Mesenchymal stem cell (in vitro differentiated cells and primary cell): ENCODE results near the gene TNS1.

ENCODE experiments used
- DNase-seq: peaks from one replicate; pipeline ENCODE4 v3.0.0-alpha.2; 2013
- H2AFZ ChIP-seq: one replicate; pipeline ENCODE4 v1.6.1; 2013; ENCODE audit warnings: low read depth, mild to moderate bottlenecking, control low read depth, inconsistent platforms, low read length, moderate library complexity
- H2AK5ac ChIP-seq: 2 replicates; pipeline ENCODE4 v1.6.1; 2013; ENCODE audit warnings: low read length, moderate library complexity, mild to moderate bottlenecking, inconsistent platforms; ENCODE audit not compliant: severe bottlenecking
- H2BK120ac ChIP-seq: one replicate; pipeline ENCODE4 v1.6.1; 2013; ENCODE audit warnings: low read depth, mild to moderate bottlenecking, inconsistent platforms, low read length, moderate library complexity
- H2BK12ac ChIP-seq, 2 experiments: one replicate each; pipeline ENCODE4 v1.6.1; 2013; ENCODE audit warnings: inconsistent platforms in 2 of 2, low read length in 2 of 2, mild to moderate bottlenecking in 2 of 2, moderate library complexity in 2 of 2, control low read depth in 1 of 2
- H2BK15ac ChIP-seq: one replicate; pipeline ENCODE4 v1.6.1; 2013; ENCODE audit warnings: mild to moderate bottlenecking, low read depth, inconsistent platforms; ENCODE audit not compliant: poor library complexity, severe bottlenecking
- H2BK5ac ChIP-seq: 2 replicates; pipeline ENCODE4 v1.6.1; 2013; ENCODE audit warnings: low read depth, mild to moderate bottlenecking, low read length, control low read depth, inconsistent platforms; ENCODE audit not compliant: poor library complexity, severe bottlenecking
- H3K14ac ChIP-seq, 2 experiments: one replicate each; pipeline ENCODE4 v1.6.1; 2013; ENCODE audit warnings: inconsistent platforms in 2 of 2, low read length in 2 of 2, control low read depth in 1 of 2, mild to moderate bottlenecking in 1 of 2, moderate library complexity in 1 of 2
- H3K18ac ChIP-seq, 2 experiments: one replicate each; pipeline ENCODE4 v1.6.1; 2013; ENCODE audit warnings: inconsistent platforms in 2 of 2, low read length in 2 of 2, control low read depth in 1 of 2, low read depth in 1 of 2, mild to moderate bottlenecking in 1 of 2
- H3K23ac ChIP-seq, 2 experiments: one replicate each; pipeline ENCODE4 v1.6.1; 2013; ENCODE audit warnings: inconsistent platforms in 2 of 2, low read length in 2 of 2, mild to moderate bottlenecking in 2 of 2, moderate library complexity in 2 of 2, control low read depth in 1 of 2
- H3K27ac ChIP-seq: 2 replicates; pipeline ENCODE4 v1.5.1; 2013; ENCODE audit warnings: mild to moderate bottlenecking, moderate library complexity, low read length, control low read depth, inconsistent platforms; ENCODE audit not compliant: poor library complexity, severe bottlenecking
- H3K27me3 ChIP-seq, 2 experiments: 2 replicates each; pipeline versions ENCODE4 v1.6.1 to v1.7.0; 2013; ENCODE audit warnings: low read length in 2 of 2, mild to moderate bottlenecking in 2 of 2, moderate library complexity in 2 of 2, control low read depth in 1 of 2, inconsistent platforms in 1 of 2; ENCODE audit not compliant: control insufficient read depth in 1 of 2, insufficient read depth in 1 of 2
- H3K36me3 ChIP-seq, 2 experiments: 2 replicates each; pipeline versions ENCODE4 v1.6.1 to v1.7.0; 2013; ENCODE audit warnings: low read length in 2 of 2, control low read depth in 1 of 2, inconsistent platforms in 1 of 2, low read depth in 1 of 2, mild to moderate bottlenecking in 1 of 2; ENCODE audit not compliant: insufficient read depth in 2 of 2, control insufficient read depth in 1 of 2
- H3K4ac ChIP-seq, 2 experiments: one replicate each; pipeline ENCODE4 v1.6.1; 2013; ENCODE audit warnings: inconsistent platforms in 2 of 2, low read length in 2 of 2, mild to moderate bottlenecking in 2 of 2, moderate library complexity in 2 of 2, control low read depth in 1 of 2, low read depth in 1 of 2
- H3K4me1 ChIP-seq: 2 replicates; pipeline ENCODE4 v1.6.1; 2013; ENCODE audit warnings: low read depth, low read length, control low read depth; ENCODE audit not compliant: control insufficient read depth, insufficient read depth
- H3K4me2 ChIP-seq: 2 replicates; pipeline ENCODE4 v1.6.1; 2013; ENCODE audit warnings: low read length, mild to moderate bottlenecking, inconsistent platforms; ENCODE audit not compliant: poor library complexity, severe bottlenecking
- H3K4me3 ChIP-seq, 2 experiments: 2 replicates each; pipeline versions ENCODE4 v1.5.1 to v1.7.0; 2013; ENCODE audit warnings: low read length in 2 of 2, mild to moderate bottlenecking in 2 of 2, control low read depth in 1 of 2, low read depth in 1 of 2; ENCODE audit not compliant: insufficient read depth in 1 of 2
- H3K79me1 ChIP-seq: replicated peaks from 2 replicates; pipeline ENCODE4 v1.6.1; 2013; ENCODE audit warnings: mild to moderate bottlenecking, control low read depth, low read length, inconsistent platforms; ENCODE audit not compliant: poor library complexity, severe bottlenecking
- H3K9ac ChIP-seq: 2 replicates; pipeline ENCODE4 v1.7.0; 2013; ENCODE audit warnings: mild to moderate bottlenecking, low read length, moderate library complexity
- H3K9me3 ChIP-seq: 2 replicates; pipeline ENCODE4 v1.7.0; 2013; ENCODE audit warnings: mild to moderate bottlenecking, low read length; ENCODE audit not compliant: control insufficient read depth
- H4K8ac ChIP-seq: one replicate; pipeline ENCODE4 v1.6.1; 2013; ENCODE audit warnings: inconsistent platforms, mild to moderate bottlenecking, low read length, moderate library complexity
- H4K91ac ChIP-seq: one replicate; pipeline ENCODE4 v1.6.1; 2013; ENCODE audit warnings: mild to moderate bottlenecking, low read length, inconsistent platforms
- WGBS: methylation state at CpG from one replicate; pipeline ENCODE4 v1.1.7; 2013; ENCODE audit warnings: mixed read lengths; 5-methylcytosine and 5-hydroxymethylcytosine counted together

Gene TNS1

GRCh38 chr2:217826520-217826919 lies 176.3 kb downstream of the TNS1 start:
- Histone ChIP-seq H3K14ac (no peak overlapping the region), H4K8ac (no peak overlapping the region), H3K36me3 (peaks cover 66 to 85% of the 10 kb centered on the region in 2 experiments), H2BK15ac (no peak overlapping the region), H3K27me3 (no peaks in the 10 kb centered on the region), H3K4ac (no peak overlapping the region), H3K4me1 (peaks cover 7% of the 10 kb centered on the region), H3K23ac (no peak overlapping the region), H2BK120ac (no peak overlapping the region), H3K27ac (no peak overlapping the region), H4K91ac (no peak overlapping the region), H3K9me3 (no peaks in the 10 kb centered on the region), H3K4me3 (no peak overlapping the region), H3K9ac (no peak overlapping the region), H3K79me1 (peaks cover 2% of the 10 kb centered on the region), H2BK12ac (no peak overlapping the region), H2BK5ac (no peak overlapping the region), H3K18ac (no peak overlapping the region), H2AK5ac (no peak overlapping the region), H3K4me2 (no peak overlapping the region), H2AFZ (no peak overlapping the region)
- DNase-seq: no peak
- 97% methylated on average over 5 of the region's 6 CpGs for WGBS

- Histone ChIP-seq H3K4me1 (peaks cover 7% of the 10 kb centered on the region), H3K4ac (no peak overlapping the region), H3K9me3 (no peaks in the 10 kb centered on the region), H4K8ac (no peak overlapping the region), H4K91ac (no peak overlapping the region), H2AK5ac (no peak overlapping the region), H3K79me1 (peaks cover 2% of the 10 kb centered on the region), H3K23ac (no peak overlapping the region), H2BK15ac (no peak overlapping the region), H3K14ac (no peak overlapping the region), H2AFZ (no peak overlapping the region), H3K4me3 (no peak overlapping the region), H3K18ac (no peak overlapping the region), H2BK5ac (no peak overlapping the region), H3K9ac (no peak overlapping the region), H3K4me2 (no peak overlapping the region), H3K27ac (no peak overlapping the region), H2BK120ac (no peak overlapping the region), H3K27me3 (no peaks in the 10 kb centered on the region), H3K36me3 (peaks cover 68 to 85% of the 10 kb centered on the region in 2 experiments), H2BK12ac (no peak overlapping the region)
- no peak for DNase-seq
- WGBS: 92% methylated on average over 8 of the region's 8 CpGs
Observed at GRCh38 chr2:217825469-217826235, 177.1 kb downstream of the TNS1 start.

- Histone ChIP-seq H3K27me3 (no peaks in the 10 kb centered on the region), H2BK120ac (no peak overlapping the region), H2AK5ac (no peak overlapping the region), H2AFZ (no peak overlapping the region), H3K9me3 (no peaks in the 10 kb centered on the region), H3K4me3 (no peak overlapping the region), H3K4ac (no peak overlapping the region), H3K9ac (no peak overlapping the region), H2BK5ac (no peak overlapping the region), H3K14ac (no peak overlapping the region), H3K4me2 (no peak overlapping the region), H4K91ac (no peak overlapping the region), H2BK15ac (no peak overlapping the region), H3K23ac (no peak overlapping the region), H3K36me3 (peaks cover 67 to 83% of the 10 kb centered on the region in 2 experiments), H3K4me1 (peaks cover 7% of the 10 kb centered on the region), H3K27ac (no peak overlapping the region), H3K79me1 (peaks cover 2% of the 10 kb centered on the region), H4K8ac (no peak overlapping the region), H2BK12ac (no peak overlapping the region), H3K18ac (no peak overlapping the region)
- DNase-seq: no peak
- 93% methylated on average over 4 of the region's 4 CpGs for WGBS
Observed at GRCh38 chr2:217824223-217824622, 178.6 kb downstream of the TNS1 start.

- Histone ChIP-seq H3K27ac (no peak overlapping the region), H2BK15ac (no peak overlapping the region), H3K4me1 (peaks cover 7% of the 10 kb centered on the region), H3K36me3 (peaks cover 69 to 85% of the 10 kb centered on the region in 2 experiments), H3K27me3 (no peaks in the 10 kb centered on the region), H2BK5ac (no peak overlapping the region), H3K4me3 (no peak overlapping the region), H2BK12ac (no peak overlapping the region), H3K14ac (no peak overlapping the region), H3K4me2 (no peak overlapping the region), H3K79me1 (peaks cover 2% of the 10 kb centered on the region), H2BK120ac (no peak overlapping the region), H3K9me3 (no peaks in the 10 kb centered on the region), H3K9ac (no peak overlapping the region), H2AFZ (no peak overlapping the region), H4K8ac (no peak overlapping the region), H2AK5ac (no peak overlapping the region), H3K23ac (no peak overlapping the region), H3K4ac (no peak overlapping the region), H4K91ac (no peak overlapping the region), H3K18ac (no peak overlapping the region)
- WGBS: 94% methylated on average over 6 of the region's 6 CpGs
- no peak for DNase-seq
Observed at GRCh38 chr2:217823626-217824025, 179.2 kb downstream of the TNS1 start.
